ENCODE data around the gene COL1A2.

Gene COL1A2

DNA sequence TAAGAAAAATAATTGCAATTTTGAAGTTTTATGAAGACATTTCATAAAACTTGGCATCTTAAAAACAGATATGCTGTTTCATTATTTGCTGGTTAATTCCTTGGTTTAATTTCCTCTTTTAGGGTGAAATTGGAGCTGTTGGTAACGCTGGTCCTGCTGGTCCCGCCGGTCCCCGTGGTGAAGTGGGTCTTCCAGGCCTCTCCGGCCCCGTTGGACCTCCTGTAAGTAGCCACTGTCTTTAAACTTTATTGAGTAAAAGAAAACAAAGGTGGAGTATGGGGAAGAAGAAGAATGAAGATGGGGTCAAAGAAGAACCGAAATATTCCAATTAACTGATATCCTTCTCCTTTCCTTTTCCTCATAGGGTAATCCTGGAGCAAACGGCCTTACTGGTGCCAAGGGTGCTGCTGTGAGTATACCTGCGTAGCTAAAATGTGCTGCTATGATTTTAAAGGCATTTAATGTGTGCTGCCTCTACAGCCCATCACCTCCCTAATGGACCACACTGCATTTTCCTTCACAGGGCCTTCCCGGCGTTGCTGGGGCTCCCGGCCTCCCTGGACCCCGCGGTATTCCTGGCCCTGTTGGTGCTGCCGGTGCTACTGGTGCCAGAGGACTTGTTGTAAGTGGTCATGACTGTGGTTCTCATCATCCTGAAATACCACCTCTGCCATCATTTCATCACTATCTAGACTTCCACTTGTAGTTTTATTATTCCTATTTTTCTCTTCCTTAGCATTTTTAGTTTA, 14.7 kb downstream of the COL1A2 start:
- DNase-seq (ENCODE audit: low read depth in 1 of 2, low spot score in 1 of 2): no peak

DNA sequence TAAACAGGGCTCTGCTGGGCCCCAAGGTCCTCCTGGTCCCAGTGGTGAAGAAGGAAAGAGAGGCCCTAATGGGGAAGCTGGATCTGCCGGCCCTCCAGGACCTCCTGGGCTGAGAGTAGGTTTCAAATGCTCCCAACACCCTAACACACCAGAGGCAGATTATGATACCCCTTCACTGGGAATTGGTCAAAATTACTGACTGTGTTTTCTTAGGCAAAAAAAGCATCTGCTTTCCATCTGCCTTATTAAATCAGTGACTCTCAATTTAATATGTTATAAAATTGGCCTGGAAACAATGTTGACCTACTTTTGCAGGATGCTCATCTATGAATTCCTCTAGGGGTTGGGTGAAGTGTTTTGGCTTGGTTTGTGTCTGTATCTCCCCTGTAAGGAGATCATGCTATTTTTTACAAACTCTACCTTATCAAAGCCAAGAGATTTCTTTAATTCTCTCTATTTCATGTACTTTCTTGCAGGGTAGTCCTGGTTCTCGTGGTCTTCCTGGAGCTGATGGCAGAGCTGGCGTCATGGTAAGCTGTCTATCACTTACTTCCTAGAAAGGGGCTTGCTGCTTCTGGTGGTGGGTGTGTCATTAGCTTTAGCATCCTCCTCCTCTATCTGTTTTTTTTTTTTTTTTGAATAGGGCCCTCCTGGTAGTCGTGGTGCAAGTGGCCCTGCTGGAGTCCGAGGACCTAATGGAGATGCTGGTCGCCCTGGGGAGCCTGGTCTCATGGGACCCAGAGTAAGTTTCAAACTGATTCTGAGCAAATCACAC, 15.9 kb downstream of the COL1A2 start:
- no peak for DNase-seq (ENCODE audit: low read depth in 1 of 2, low spot score in 1 of 2)

DNA sequence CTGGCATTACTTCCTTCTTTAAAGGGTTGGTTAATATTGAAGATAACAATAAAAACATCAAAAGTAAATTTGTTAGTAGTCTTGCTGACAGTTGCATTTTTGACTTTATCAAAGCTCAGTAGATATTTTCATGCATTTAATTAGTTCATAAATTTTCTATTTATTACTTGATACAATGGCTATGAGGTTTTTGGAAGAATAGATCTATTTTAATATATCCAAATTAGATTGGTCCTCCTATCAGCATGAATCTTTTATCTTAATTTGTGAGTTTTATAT, 16.4 kb downstream of the COL1A2 start:
- no peak for DNase-seq (ENCODE audit: low read depth in 1 of 2, low spot score in 1 of 2)

DNA sequence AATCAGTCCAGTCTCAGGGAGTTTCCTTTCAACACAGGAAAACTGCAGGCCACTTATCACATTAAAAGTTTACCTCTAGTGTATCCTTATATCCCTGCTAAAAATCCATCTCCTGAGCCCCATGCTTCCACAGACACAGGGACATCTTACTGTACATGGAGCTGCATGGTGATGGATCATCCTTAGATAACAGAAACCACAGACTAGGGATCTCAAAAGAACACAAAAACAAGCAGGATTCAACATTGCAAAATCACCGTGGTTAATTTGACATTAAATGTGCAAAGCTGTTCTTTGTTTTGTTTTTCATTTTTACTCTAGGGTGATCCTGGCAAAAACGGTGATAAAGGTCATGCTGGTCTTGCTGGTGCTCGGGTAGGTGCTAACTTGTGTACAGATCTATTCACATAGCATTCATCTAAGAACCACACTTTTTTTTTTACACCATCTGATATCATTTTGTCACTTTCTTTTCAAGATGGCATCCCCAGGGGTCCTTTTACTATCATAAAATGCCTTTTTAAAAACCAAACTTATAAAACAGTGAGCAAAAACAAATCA, 18.1 kb downstream of the COL1A2 start:
- DNase-seq (ENCODE audit: low read depth in 1 of 2, low spot score in 1 of 2): no peak

- DNase-seq (ENCODE audit: low read depth in 1 of 2, low spot score in 1 of 2): no peak
Observed at GRCh38 chr7:94414481-94414880, 19.8 kb downstream of the COL1A2 start.

DNA sequence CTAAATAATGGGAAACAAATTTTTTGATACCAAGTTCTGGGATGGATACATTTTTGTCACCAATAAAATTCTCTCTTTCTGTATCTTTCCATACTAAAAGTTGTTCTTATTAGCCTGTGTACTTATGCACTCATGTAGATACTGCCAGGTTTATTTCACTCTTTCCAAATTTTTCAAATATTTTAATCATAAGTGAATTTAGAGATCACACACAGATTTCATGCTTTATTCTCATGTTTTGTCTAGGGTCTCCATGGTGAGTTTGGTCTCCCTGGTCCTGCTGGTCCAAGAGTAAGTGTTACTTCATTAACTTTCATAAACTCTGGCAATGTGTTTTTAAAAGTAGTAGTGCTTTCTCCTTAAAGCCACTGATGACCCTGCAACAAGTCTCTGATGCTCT, 20.3 kb downstream of the COL1A2 start:
- DNase-seq (ENCODE audit: low read depth in 1 of 2, low spot score in 1 of 2): no peak

DNA sequence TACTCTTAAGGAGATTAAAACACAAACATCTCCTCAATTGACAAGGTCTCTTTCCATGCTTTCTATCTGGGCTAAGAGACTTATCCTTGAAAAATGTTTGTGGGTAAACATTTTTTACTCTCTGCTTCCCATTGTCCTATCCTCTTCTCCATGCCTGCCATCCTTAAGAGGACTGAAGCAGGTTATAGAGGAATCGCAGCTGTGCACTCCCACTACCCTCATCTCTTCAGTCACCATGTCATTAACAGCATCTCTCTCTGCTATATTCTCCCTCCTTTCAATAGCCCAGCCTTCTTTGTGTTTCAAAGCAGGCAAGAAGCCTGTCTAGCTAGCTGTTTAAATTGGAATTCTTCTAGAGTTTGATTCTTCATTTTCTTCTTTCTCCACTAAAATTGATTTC, 22.6 kb downstream of the COL1A2 start:
- no peak for DNase-seq (ENCODE audit: low read depth in 1 of 2, low spot score in 1 of 2)

DNA sequence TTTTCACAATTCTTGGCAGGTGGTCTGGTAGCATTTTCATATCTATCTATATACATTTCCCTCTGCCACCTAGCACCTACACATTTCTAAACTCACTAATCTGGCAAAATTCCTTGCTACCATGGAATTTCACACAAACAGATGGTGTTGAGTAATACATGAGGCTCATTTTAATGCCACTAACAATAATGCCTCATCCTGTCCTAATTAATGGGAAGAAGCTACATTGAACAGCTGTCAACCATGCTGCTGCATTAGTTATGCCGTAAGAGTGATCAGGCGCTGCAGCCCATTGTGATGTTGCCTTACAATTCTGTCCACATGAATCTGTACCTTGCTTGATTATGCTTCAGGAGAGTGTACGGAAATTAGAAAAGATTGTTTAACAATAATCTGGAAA, 23.2 kb downstream of the COL1A2 start:
- no peak for DNase-seq (ENCODE audit: low read depth in 1 of 2, low spot score in 1 of 2)

- DNase-seq (ENCODE audit: low read depth in 1 of 2, low spot score in 1 of 2): no peak
Observed at GRCh38 chr7:94418851-94419250, 24.2 kb downstream of the COL1A2 start.

- no peak for DNase-seq (ENCODE audit: low read depth in 1 of 2, low spot score in 1 of 2)
Observed at GRCh38 chr7:94420328-94420727, 25.6 kb downstream of the COL1A2 start.

GRCh38 chr7:94421681-94422080, 27.0 kb downstream of the COL1A2 start:
- DNase-seq (ENCODE audit: low read depth in 1 of 2, low spot score in 1 of 2): no peak

- no peak for DNase-seq (ENCODE audit: low read depth in 1 of 2, low spot score in 1 of 2)
Observed at GRCh38 chr7:94422136-94422535, 27.4 kb downstream of the COL1A2 start.

GRCh38 chr7:94422827-94423460, 28.2 kb downstream of the COL1A2 start:
- DNase-seq (ENCODE audit: low read depth in 1 of 2, low spot score in 1 of 2): no peak

GRCh38 chr7:94423863-94424735, 29.4 kb downstream of the COL1A2 start:
- no peak for DNase-seq (ENCODE audit: low read depth in 1 of 2, low spot score in 1 of 2)

DNA sequence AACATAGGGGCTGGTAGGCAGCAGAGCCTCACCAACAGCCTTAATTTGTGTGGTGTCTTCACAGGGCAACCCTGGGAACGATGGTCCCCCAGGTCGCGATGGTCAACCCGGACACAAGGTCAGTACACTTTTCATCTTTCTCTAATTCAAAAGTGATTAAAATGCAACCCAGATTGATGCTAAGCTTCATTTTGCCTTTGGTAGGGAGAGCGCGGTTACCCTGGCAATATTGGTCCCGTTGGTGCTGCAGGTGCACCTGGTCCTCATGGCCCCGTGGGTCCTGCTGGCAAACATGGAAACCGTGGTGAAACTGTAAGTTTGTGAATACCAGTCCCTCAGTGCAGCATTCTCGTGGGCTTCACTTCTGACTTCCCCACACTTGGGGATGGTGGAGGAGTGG, 30.9 kb downstream of the COL1A2 start:
- no peak for DNase-seq (ENCODE audit: low read depth in 1 of 2, low spot score in 1 of 2)

DNA sequence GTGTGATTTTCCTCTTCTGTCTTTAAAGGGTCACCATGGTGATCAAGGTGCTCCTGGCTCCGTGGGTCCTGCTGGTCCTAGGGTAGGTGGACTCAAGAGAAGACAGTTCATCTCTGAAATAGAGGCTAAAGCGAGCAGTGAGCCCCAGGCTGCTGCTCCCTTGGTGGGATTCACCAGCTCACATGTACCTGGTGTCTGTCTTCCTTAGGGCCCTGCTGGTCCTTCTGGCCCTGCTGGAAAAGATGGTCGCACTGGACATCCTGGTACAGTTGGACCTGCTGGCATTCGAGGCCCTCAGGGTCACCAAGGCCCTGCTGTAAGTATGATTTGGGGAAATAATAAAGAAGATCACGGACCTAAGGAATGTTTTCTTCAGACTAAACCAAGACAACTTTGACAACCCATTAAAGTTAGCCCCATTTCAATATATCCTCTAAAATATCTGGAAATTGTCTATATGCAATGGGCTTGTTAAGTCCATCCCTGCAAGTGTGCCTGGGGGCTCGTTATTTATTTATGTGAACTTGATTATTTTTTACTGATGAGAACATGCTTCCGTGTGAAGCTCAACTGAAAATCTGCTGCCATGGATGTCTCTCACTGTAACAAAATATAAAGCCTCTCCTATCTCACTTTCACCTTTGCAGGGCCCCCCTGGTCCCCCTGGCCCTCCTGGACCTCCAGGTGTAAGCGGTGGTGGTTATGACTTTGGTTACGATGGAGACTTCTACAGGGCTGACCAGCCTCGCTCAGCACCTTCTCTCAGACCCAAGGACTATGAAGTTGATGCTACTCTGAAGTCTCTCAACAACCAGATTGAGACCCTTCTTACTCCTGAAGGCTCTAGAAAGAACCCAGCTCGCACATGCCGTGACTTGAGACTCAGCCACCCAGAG, 32.5 kb downstream of the COL1A2 start:
- no peak for DNase-seq (ENCODE audit: low read depth in 1 of 2, low spot score in 1 of 2)

DNA sequence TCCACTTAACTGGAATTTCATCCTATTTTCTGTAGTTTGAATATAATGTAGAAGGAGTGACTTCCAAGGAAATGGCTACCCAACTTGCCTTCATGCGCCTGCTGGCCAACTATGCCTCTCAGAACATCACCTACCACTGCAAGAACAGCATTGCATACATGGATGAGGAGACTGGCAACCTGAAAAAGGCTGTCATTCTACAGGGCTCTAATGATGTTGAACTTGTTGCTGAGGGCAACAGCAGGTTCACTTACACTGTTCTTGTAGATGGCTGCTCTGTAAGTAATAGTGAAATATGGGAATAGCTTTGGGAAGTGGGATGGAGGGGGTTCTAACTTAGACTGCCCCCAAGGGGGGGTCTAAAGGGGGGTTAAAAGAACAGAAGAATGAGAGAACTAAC, 34.5 kb downstream of the COL1A2 start:
- DNase-seq (ENCODE audit: low read depth in 1 of 2, low spot score in 1 of 2): no peak

DNA sequence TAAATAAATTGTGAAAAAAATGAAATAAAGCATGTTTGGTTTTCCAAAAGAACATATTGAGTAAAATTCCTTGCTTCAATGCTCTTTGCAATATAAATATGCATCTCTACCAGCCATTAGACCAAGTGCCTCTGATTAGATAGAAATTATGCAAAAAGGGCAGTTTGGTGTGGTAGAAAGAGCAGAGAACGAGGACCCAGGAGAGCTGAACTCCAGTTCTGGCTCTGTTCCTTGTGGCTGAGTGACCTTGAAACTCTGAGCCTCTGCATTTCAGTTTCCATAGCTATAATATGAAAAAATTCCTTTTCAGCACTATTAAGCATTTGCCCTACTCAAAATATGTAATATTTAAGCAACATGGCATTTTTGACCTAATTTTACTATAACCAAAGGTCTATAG, 36.5 kb downstream of the COL1A2 start:
- no peak for DNase-seq (ENCODE audit: low read depth in 1 of 2, low spot score in 1 of 2)

DNA sequence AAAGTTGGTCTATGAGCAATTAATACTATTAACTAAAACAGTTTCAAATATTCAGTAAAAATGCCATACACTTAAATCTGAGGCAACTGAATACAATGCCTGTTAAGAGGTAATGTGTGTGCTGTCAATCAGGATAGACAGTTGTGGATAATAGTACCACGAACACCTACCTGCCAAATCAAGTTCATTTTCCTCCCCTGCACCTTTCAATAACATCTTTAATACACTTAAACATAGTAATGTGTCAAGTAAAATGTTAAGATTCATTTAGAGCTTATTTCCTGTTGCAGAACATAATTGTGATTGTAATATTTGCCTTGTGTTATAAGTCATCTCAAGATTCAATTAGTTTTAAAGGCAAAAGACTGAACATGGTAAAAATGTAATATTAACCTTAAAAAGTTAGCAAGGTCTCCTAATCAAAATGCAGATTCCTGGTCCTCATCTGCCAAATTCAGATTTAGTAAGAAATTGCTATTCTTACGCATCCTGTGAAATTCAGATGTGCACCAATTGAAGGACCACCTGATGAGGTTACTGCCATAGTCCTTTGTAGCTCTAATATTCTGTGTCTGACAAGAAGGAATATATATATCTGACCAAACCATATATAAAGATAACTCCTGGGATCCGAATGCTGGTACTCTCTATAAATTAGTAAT, 37.1 kb downstream of the COL1A2 start:
- DNase-seq (ENCODE audit: low read depth in 1 of 2, low spot score in 1 of 2): no peak

GRCh38 chr7:94432281-94432670, 37.6 kb downstream of the COL1A2 start:
- DNase-seq (ENCODE audit: low read depth in 1 of 2, low spot score in 1 of 2): no peak
